ENCODE measurements around the gene ABCB6.
"Not testable (repeated sequence)": the region's sequence is repeated elsewhere in the genome, so short reads cannot be mapped to it uniquely, and the experiment has no call there.

ABCB6 gene

DNA sequence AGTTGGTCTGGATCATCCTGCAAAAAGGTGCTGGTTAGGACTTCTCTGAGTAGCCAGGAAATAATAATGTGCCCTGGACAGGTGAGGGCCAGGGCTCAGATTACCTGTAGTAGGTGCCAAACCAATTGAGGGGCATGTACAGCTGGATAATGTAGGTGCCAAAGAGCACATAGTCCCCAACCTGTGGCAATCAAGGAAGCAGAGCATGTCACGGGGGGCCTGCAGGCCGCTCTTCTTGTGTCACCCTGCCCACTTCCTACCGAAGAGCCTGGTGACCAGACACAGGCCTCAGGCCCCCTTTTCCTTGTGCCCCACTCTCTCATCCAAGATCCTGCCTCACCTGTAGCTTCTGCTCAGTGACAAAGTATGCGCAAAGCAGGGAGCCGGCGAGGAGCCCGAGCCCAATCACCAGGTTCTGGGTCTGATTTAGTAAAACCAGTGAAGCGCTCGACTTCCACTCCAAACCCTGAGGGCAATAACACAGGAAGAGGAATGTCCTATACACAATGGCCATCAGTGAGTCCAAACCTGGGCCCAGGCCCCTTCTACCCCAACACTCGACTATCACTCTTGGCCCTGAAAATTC, 5.2 kb downstream of the ABCB6 start:
- no peak for DNase-seq (ENCODE audit: low read depth)

DNA sequence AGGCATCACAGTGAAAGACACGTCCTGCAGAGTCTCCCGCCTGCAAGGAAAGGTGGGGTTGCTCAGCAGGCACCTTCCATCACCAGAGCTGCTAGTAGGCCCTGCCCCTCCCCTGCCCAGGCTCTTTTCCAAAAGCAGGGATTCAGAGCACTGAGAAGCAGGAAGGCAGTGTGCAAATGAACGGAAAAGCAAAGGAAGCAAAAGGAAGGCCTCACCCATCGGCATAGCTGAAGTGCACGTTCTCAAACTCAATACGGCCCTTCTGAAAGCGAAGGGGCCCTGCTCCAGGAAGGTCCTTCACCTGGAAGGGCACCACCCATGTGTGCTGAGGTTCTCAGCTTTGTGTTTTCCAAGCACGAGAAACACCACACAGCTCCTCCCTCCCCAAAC, 5.7 kb downstream of the ABCB6 start:
- DNase-seq (ENCODE audit: low read depth), result no peak

DNA sequence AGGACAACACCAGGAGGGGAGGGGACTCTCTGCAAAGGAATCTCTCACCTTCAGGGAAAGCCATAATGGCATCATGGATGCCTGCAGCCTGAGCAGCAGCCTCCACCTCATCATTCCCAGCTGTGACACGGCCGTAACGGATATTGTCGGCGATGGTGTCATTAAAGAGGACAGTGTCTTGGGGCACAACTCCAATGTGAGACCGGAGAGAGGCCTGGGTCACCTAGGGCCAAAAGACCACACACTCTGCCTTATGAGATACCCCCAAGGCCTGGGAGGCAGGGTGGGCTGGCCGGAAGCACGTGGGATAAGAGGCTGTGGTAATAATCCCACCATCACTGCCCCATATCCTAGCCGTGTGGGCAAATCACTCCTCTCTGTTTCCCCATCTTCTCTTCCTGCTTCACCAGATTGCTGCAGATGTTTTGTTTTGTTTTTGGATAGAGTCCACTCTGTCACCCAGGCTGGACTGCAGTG, 7.8 kb downstream of the ABCB6 start:
- DNase-seq (ENCODE audit: low read depth), result no peak

DNA sequence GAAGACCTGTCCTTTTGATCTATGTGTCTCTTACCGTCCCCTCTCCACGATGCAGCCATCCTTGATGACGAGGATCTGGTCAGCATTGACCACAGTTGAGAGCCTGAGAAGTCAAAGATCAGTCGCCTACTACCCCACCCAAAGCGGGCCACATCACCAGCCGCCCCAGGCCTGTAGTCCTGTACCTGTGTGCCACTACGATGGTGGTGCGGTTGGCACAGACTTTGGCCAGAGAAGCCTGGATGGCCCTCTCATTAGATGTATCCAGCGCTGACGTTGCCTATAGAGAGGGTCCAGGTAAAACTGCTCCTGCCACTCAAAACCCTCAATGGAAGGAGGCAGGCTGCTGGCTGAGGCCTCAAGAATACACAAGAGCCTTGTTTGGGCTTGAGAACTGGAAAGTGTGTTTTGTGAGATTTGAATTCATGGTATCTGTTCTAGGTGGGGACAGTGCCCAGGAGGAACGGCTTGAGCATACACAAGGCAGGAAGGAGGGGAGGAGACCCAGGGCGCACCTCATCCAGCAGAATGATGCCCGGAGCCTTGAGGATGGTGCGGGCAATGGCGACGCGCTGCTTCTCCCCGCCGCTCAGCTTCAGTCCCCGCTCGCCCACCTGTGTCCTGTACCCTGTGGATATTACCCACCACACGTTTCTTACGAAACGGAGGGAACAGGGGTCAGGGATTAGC, 8.4 kb downstream of the ABCB6 start:
- no peak for DNase-seq (ENCODE audit: low read depth)

DNA sequence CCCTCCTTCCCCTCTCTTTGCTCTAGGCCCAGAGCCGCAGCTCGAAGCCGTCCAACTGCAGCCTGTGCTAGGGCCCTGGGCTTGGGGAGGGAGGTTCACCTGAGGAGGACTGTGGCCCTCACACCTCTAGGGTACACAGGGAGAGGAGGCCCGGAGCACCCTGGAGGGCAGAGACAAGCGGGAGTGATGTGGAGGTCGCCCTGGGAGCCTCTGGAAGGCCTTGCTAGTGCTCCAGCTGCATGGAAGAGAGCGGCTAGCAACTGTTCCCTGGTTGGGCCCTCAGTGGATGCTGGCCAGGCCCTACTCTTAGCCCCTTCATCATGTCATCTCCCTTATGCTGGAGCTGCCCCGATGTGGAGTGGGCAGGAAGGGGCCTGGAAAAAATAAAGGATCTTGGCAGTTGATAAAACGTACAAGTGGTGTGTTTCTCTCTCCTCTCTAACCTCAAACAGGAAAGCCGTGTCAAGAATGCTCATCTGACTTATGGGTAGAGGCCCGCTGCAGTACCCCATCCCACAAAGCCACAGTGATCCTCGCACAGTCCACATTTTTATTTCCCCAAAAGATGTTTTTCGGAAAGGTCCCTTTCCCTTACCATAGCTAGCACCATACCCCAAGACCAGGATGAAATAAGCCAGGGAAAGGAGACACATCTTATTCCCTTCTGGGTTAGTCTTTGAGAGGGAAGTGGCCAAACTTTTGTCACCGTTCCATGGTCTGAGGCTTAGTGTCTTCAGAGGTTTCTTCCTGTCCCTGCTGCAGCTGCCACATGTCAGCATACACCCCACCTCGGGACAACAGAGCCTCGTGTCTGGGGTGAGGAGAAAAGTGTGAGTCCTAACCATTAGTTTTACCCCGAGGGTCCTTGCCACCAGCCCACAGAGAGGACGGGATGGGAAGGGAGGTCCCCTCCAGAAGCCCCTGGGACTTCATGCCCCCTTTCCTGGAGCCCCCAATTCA, 9.2 kb downstream of the ABCB6 start:
- no peak for DNase-seq (ENCODE audit: low read depth)

DNA sequence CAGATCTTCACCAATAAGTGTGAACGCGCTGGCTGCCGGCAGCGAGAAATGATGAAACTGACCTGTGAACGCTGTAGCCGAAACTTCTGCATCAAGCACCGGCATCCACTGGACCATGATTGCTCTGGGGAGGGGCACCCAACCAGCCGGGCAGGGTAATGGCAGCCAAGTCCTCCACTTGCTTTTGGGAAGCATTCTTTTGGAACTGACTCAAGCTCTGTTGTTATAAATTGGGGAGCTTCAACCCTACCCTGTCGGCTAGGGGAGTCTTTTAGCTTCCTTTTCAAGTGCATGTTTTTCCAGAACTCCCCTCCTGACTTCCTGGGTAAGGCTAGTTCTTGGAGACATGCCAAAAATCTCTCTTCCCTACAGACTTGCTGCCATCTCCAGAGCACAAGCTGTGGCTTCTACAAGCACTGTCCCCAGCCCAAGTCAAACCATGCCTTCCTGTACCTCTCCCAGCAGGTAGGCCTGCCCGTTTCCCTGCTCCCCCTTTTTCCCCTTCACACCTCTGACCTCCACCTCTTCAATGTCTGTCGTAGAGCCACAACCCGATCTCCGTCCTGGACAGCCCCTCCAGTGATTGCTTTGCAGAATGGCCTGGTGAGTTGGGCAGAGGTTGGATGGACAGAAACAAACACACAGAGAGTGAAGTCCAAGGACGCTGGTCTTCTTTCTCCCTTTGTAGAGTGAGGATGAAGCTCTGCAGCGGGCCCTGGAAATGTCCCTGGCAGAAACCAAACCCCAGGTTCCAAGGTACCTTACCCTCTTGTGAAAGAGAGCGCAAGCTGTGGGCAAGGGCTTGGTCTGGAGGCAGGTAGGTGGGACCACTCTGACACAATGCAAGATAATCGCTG, 10.6 kb downstream of the ABCB6 start:
- no peak for DNase-seq (ENCODE audit: low read depth)

DNA sequence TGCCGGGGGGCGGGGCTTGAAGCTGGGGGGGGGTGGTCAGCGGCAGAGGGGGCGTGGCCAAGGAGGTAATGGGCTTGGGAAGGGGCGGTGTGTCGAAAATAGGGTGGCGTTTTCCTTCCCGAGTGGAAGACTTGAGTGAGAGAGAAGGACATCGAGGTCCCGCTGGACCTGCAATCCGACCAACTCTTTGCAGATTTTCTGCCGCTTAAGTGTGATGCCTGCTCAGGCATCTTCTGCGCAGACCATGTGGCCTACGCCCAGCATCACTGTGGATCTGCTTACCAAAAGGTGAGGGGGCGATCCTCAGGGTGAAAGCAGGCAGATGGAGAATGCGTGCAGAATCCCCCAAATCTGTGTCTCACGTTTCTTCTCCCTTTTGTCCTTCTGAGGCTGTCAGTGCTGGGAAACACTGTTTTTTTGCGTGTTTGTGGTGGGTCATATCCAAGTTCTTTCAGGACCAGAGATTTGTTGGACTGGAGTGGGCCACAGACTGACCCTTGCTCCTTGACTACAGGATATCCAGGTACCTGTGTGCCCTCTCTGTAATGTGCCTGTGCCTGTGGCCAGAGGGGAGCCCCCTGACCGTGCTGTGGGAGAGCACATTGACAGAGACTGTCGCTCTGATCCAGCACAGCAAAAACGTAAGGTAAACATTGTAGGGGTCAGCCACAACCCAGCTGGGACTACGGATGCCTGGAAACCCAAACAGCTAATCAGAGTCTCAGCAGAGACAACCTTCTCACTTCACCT, 11.4 kb downstream of the ABCB6 start:
- DNase-seq (ENCODE audit: low read depth), result no peak

DNA sequence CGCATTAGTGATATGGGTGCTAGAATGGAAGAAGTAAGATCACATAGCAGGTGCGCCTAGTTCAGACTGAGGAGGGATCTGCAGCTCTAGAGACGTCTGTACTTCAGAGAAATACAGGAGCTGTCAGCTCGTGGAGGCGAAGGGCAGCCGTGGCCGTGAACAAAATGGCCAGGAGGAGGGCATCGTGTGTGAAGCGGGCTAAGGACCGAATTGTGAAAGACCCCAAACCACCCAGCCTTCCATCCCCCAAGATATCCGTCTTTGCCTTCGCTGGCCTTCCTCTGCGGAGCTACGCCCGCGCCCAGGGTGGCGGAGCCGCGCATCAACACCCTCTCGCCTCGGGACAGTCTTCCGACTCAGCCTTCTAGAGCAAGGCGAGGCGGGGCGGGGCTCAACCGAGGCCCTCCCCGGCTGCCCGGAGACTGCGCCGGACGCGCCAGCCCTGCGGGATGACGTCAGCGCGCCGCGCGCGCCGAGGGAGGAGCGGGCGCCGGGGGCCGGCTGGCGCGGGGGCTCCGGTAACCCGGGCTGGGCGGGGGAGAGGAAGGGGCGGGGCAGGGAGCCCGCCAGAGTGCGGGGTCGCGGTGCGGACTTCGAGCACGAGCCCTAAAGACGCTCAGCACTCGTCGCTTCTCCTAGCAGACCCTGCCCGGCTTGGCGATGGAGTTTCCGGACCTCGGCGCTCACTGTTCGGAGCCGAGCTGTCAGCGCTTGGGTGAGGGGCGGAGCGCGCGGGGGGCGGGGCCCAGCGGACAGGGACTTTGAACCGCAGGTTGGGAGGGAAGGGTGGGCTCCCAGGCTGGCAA, 12.2 kb downstream of the ABCB6 start, which contains the start of gene ZFAND2B:
Gene ZFAND2B, plus strand, starts transcription at position 455 of the 806 bp plus-strand sequence. Its CDS starts 206 bp downstream, at position 661.
- DNase-seq (ENCODE audit: low read depth), result peak; percentile 47

DNA sequence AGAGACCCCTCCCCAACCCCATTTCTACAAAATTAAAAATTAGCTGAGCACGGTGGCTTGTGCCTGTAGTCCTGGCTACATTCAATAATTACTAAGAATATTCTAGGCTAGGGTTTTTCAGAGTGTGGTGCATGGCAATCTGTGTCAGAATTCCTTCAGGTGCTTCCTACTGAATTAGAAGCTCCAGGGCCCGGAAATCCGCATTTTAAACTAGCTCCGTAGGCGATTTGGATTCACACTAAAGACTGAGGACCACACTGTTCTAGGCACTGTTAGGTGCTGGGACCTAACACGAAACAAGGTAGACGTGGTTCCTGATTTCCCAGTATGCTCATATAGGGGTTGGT, 12.8 kb downstream of the ABCB6 start:
- DNase-seq (ENCODE audit: low read depth), result no peak

DNA sequence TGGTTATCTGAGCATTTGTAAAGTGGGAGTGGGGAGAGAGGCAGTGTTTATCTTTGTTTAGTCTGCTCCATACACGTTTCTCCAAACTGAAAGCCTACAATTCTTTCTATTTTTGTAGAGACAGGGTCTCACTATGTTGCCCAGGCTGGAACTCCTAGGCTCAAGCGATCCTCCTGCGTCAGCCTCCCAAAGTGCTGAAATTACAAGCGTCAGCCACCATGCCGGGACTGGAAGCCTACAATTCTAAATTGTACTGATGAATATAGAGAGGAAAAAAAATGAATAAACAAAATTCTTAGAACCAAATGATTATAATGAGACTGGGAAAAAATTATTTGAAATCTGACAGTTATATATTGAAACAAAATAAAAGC, 13.6 kb downstream of the ABCB6 start:
- DNase-seq (ENCODE audit: low read depth), result no peak

DNA sequence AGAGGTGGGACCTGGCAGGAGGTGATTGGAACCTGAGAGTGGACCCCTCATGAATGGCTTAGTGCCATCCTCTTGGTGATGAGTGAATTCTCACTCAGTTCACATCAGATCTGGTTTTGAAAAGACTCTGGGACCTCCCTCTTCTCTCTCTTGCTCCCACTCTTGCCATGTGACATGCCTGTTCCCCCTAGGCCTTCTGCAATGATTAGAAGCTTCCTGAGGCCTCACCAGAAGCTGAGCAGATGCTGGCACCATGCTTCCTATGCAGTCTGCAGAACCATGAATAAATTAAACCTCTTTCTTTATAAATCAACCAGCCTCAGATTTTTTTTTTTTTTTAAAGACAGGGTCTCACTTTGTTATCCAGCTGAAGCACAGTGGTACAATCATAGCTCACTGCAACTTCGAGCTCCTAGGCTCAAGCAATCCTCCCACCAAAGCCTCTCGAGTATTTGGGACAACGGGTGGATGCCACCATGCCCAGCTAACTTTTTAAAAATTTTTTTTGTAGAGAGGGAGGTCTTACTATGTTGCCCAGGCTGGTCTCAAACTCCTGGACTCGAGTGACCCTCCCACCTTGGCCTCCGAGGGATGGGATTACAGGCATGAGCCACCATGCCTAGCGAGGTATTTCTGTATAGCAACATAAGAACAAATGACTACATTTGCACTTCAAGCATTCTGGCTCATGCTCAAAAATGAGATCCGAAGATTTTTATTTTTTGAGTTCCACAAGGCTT, 14.2 kb downstream of the ABCB6 start:
- no peak for DNase-seq (ENCODE audit: low read depth)

DNA sequence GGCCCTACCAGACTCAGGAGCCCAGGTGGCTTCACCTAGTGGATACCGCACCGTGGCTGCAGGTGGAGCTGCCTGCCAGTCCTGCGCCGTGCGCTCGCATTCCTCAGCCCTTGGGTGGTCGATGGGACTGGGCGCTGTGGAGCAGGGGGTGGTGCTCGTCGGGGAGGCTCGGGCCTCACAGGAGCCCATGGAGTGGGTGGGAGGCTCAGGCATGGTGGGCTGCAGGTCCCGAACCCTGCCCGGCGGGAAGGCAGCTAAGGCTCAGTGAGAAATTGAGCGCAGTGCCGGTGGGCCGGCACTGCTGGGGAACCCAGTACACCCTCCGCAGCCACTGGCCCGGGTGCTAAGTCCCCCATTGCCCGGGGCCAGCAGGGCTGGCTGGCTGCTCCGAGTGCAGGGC, 17.4 kb downstream of the ABCB6 start:
- not testable (repeated sequence) for DNase-seq (ENCODE audit: low read depth)

DNA sequence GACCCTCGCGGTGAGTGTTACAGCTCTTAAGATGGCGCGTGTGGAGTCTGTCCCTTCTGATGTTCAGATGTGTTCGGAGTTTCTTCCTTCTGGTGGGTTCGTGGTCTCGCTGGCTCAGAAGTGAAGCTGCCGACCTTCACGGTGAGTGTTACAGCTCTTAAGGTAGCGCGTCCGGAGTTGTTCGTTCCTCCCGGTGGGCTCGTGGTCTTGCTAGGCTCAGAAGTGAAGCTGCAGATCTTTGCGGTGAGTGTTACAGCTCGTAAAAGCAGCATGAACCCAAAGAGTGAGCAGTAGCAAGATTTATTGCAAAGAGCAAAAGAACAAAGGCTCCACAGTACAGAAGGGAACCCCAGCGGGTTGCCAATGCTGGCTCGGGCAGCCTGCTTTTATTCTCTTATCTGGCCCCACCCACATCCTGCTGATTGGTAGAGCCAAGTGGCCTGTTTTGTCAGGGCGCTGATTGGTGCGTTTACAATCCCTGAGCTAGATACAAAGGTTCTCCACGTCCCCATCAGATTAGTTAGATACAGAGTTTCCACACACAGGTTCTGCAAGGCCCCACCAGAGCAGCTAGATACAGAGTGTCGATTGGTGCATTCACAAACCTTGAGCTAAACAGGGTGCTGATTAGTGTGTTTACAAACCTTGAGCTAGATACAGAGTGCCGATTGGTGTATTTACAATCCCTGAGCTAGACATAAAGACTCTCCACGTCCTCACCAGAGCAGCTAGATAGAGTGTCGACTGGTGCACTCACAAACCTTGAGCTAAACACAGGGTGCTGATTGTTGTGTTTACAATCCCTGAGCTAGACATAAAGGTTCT, 18.0 kb downstream of the ABCB6 start:
- DNase-seq (ENCODE audit: low read depth), result not testable (repeated sequence)

DNA sequence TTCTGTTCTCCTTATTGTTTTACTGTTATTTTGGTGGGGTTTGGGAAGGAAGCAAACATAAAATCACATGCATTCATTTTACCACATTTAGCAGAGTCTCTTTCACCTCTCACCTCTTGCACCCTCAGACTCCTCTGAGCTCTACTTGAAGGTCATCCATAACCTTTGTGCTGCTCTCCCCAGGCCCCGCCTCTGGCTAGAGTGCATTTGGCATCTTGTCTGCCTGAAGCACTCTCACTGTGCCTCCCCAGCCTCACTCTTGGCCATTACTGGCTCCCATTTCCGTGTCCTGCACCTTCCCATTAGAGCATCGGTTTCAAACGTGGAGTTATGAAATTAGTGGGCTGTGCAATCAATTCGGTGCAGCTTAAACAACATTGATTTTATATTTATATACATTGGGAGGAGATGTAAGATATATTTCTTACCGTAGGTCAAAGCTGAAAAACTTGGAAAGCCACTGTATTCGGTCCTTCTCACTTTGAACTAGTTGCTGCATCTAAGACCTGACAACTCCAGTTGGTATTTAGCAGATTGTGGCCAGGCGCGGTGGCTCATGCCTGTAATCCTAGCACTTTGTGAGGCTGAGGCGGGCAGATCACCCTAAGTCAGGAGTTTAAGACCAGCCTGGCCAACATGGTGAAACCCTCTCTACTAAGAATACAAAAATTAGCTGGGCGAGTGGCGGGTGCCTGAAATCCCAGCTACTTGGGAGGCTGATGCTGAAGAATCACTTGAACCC, 19.1 kb downstream of the ABCB6 start:
- DNase-seq (ENCODE audit: low read depth), result no peak

DNA sequence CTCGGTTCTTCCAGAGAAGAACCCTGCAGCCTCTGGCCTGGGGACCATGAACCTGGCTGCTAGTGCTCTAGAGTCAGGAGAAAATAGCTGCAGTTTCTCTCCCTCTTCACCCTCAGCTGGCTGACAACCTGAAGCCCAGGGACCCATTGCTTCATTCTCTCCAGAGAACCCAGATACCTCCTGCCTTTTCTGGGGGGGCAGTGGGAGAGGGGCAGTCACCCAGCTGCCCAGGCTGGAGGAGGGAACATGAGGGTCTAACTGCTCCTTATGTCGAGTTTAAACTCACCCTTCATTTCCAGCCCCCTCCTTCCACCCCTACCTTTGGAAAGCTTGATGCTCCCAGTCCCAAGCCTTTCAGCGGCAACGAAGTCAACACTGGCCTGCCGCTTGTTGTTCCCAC, 19.8 kb downstream of the ABCB6 start:
- DNase-seq (ENCODE audit: low read depth), result no peak

DNA sequence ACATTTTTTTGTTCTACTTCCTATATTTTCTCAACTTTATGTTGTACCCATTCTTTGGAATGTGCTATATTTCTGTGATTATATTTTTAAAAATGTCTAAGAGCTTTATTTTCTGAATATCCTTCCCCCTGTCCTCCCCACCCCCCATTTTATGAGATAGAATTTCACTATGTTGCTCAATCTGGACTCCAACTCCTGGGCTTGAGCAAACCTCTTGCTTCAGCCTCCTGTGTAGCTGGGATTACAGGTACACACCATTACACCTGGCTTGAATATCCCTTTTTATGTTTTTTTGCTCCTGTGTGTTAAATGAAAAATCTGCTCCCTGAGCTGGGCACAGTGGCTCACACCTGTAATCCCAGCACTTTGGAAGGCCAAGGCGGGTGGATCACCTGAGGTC, 21.4 kb downstream of the ABCB6 start:
- DNase-seq (ENCODE audit: low read depth), result no peak

DNA sequence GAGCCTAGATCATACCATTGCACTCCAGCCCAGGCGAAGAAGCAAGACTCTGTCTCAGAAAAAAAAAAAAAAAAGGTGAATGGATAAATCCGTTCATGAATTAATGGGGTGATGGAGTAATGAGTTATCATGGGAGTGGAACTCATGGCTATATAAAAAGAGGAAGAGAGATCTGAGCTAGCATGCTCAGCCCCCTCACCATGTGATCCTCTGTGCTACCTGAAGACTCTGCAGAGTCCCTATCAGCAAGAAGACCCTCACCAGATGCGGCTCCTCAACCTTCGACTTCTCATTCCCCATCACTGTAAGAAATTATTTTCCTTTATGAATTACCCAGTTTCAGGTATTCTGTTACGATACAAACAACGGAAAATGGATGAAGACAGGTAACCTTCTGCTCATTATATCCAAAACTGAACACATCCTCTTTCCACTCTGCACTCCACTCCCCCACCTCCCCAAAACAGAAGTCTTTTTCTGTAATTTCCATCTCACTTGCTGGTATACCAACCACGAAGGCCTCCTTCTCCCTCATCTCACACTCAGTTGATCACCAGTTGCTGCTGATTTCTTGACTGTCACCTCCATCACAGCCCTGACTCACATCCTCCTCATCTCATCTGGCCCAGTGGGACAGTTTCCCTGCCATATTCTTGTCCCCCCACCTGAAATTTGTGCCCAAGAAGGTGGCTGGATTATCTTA, 31.9 kb downstream of the ABCB6 start:
- DNase-seq (ENCODE audit: low read depth), result no peak

All from HS-27A (cell line).